K562 (cell line): ENCODE results near the gene COX20. TPM values are rescaled to one million over a fixed set of nuclear protein-coding genes. Genes with fewer than 3 reads are reported as not detected.

ENCODE experiments used
- ARID3A ChIP-seq: IDR thresholded peaks from 2 replicates; pipeline ENCODE4 v1.6.1; 2012; ENCODE audit warnings: low read depth, low read length, improper control_type of control experiment, borderline replicate concordance
- BHLHE40 ChIP-seq: IDR thresholded peaks from 2 replicates; pipeline ENCODE4 v1.6.1; 2011; ENCODE audit warnings: low read length, improper control_type of control experiment
- BRCA1 ChIP-seq, 2 experiments: fragments of 450-650 bp in 1 of 2; sonication (generic) in 1 of 2; formaldehyde crosslinking in 1 of 2; IDR thresholded peaks; 2 replicates each; pipeline versions ENCODE4 v1.5.0 to v1.6.1; 2017 to 2020; ENCODE audit warnings: mild to moderate bottlenecking in 1 of 2, missing genetic modification reagents in 1 of 2
- GABPA ChIP-seq: fragments of 200-800 bp; sonication (Bioruptor generic); conservative IDR thresholded peaks from 2 replicates; pipeline ENCODE4 v1.6.1; 2016; ENCODE audit warnings: low read depth, missing genetic modification characterization, missing compliant biosample characterization
- LARP7 ChIP-seq: fragments of 450-650 bp; IDR thresholded peaks from 2 replicates; pipeline ENCODE4 v1.6.1; 2016
- PHB2 ChIP-seq: fragments of 450-650 bp; IDR thresholded peaks from 2 replicates; pipeline ENCODE4 v1.6.1; 2017; ENCODE audit warnings: low read depth
- ZBTB7A ChIP-seq: IDR thresholded peaks from 2 replicates; pipeline ENCODE4 v1.6.1; 2011; ENCODE audit warnings: low read depth, mild to moderate bottlenecking, low read length, moderate library complexity, borderline replicate concordance; ENCODE audit not compliant: control insufficient read depth
- ZBTB9 ChIP-seq: fragments of 450-650 bp; formaldehyde crosslinking; IDR thresholded peaks from 2 replicates; pipeline ENCODE4 v1.4.0; 2020; ENCODE audit warnings: mild to moderate bottlenecking, moderate library complexity
- ZFP1 ChIP-seq: fragments of 450-650 bp; formaldehyde crosslinking; IDR thresholded peaks from 2 replicates; pipeline ENCODE4 v1.4.0; 2020; ENCODE audit warnings: mild to moderate bottlenecking, mixed read lengths
- ZNF133 ChIP-seq: fragments of 250-450 bp; sonication (Bioruptor Pico); IDR thresholded peaks from 2 replicates; pipeline ENCODE4 v1.4.0; 2020; ENCODE audit warnings: mild to moderate bottlenecking
- ZNF354B ChIP-seq: fragments of 250-450 bp; sonication (Bioruptor Pico); IDR thresholded peaks from 2 replicates; pipeline ENCODE4 v1.4.0; 2020
- ZNF384 ChIP-seq: IDR thresholded peaks from 2 replicates; pipeline ENCODE4 v1.6.1; 2012; ENCODE audit warnings: low read depth, low read length, improper control_type of control experiment
- ZNF766 ChIP-seq: fragments of 200-800 bp; sonication (Bioruptor generic); conservative IDR thresholded peaks from 2 replicates; pipeline ENCODE4 v1.6.1; 2016; ENCODE audit warnings: missing genetic modification characterization, missing compliant biosample characterization
- polyA plus RNA-seq, 8 experiments: library from polyadenylated mRNA; depleted of rRNA in 4 of 8; stranded (reverse) in 5 of 8; unstranded in 3 of 8; fragments of >200 nt; fragmentation: Nextera tagmentation in 2 of 8; fragmentation: Illumina TruSeq in 1 of 8; extraction: Ambion mirVana in 2 of 8; extraction: Trizol in 1 of 8; gene quantifications; 2 replicates each; pipeline versions ENCODE4 v1.2.1 to v1.2.3, GENCODE V29; 2011 to 2014; ENCODE audit warnings: inconsistent platforms in 1 of 8, missing spikeins in 1 of 8
- total RNA-seq, 7 experiments: library from RNA; depleted of rRNA in 6 of 7; stranded (reverse); fragments of >200 nt in 6 of 7; fragmentation: Illumina TruSeq in 2 of 7; extraction: Trizol in 2 of 7; gene quantifications; 2 replicates each; pipeline versions ENCODE4 v1.2.1 to v1.2.3, GENCODE V29; 2011 to 2021; ENCODE audit warnings: low replicate concordance in 1 of 7
- TF ChIP-seq, protein P1 (sequence below): fragments of 450-650 bp; IDR thresholded peaks from 2 replicates; pipeline ENCODE4 v1.6.1; 2016; ENCODE audit warnings: borderline replicate concordance
- TF ChIP-seq, protein P2 (sequence below): fragments of 250-450 bp; sonication (Bioruptor Pico); IDR thresholded peaks from 2 replicates; pipeline ENCODE4 v1.4.0; 2020; ENCODE audit warnings: mild to moderate bottlenecking, moderate library complexity

Gene COX20
- total and polyA plus RNA-seq, 9 of the 15 experiments (the other 6 are each of a cell fraction or from before 2014, with no cell fraction given): 41.5 to 192 (median 84.3) TPM

DNA sequence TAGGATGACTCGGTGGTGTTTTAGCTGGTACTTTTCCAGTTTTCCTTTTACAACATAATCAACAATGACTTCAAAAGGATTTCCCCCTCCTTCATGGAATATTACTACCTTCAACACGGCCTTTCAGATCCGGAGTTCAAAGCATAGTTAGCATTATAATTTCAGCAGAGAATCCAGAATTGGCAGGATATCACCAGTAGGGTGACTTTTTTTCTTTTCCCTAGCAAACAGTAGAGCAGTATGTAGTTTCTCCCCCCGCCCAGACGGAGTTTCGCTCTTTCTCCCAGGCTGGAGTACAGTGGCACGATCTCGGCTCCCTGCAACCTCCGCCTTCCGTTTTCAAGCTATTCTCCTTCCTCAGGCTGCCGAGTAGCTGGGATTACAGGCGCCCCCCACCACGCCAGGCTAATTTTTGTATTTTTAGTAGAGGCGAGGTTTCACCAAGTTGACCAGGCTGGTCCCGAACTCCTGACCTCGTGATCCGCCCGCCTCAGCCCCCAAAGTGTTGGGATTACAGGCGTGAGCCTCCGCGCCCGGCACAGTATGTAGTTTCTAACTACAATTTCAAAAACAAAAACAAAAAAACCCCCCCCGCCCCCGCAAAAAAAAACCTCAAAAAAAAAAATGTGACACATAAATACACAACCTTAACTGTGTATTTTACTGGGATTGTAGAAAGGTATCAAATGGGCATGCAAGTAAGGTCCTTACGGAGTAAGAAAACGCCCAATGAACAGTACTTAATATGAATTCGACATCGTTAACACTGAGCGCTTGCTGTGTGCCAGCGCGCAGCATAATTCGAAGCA, 1.5 kb upstream of the COX20 start (continued):
- peak; percentile 14; the same call in 1 of the 2 replicates for TF ChIP-seq ARID3A
- peak; percentile 29; the same call in 1 of the 2 replicates for TF ChIP-seq BHLHE40
- TF ChIP-seq ZNF384: peak; percentile 79
- TF ChIP-seq PHB2: peak; percentile 51; the same call in 1 of the 2 replicates
- TF ChIP-seq, protein P1, sequence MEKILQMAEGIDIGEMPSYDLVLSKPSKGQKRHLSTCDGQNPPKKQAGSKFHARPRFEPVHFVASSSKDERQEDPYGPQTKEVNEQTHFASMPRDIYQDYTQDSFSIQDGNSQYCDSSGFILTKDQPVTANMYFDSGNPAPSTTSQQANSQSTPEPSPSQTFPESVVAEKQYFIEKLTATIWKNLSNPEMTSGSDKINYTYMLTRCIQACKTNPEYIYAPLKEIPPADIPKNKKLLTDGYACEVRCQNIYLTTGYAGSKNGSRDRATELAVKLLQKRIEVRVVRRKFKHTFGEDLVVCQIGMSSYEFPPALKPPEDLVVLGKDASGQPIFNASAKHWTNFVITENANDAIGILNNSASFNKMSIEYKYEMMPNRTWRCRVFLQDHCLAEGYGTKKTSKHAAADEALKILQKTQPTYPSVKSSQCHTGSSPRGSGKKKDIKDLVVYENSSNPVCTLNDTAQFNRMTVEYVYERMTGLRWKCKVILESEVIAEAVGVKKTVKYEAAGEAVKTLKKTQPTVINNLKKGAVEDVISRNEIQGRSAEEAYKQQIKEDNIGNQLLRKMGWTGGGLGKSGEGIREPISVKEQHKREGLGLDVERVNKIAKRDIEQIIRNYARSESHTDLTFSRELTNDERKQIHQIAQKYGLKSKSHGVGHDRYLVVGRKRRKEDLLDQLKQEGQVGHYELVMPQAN: peak; percentile 27; the same call in 1 of the 2 replicates
- TF ChIP-seq GABPA (tag): peak; percentile 5; the same call in 1 of the 2 replicates
- no peak for TF ChIP-seq BRCA1 (IDR thresholded peaks at IDR 0.05)
- TF ChIP-seq BRCA1 (CRISPR knock-in tag; IDR thresholded peaks at IDR 0.05): no peak
- TF ChIP-seq LARP7: peak; percentile 61; the same call in 1 of the 2 replicates
- TF ChIP-seq ZNF133: no peak
- TF ChIP-seq ZFP1 (CRISPR knock-in tag): 0 out of 2 replicates have a peak, but pooled peaks have one; percentile 35
- no peak for TF ChIP-seq ZBTB7A
- TF ChIP-seq ZNF766 (CRISPR knock-in tag): peak; percentile 75; the same call in 1 of the 2 replicates
- 0 out of 2 replicates have a peak, but pooled peaks have one; percentile 13 for TF ChIP-seq ZNF354B (CRISPR knock-in tag)
- TF ChIP-seq, protein P2, sequence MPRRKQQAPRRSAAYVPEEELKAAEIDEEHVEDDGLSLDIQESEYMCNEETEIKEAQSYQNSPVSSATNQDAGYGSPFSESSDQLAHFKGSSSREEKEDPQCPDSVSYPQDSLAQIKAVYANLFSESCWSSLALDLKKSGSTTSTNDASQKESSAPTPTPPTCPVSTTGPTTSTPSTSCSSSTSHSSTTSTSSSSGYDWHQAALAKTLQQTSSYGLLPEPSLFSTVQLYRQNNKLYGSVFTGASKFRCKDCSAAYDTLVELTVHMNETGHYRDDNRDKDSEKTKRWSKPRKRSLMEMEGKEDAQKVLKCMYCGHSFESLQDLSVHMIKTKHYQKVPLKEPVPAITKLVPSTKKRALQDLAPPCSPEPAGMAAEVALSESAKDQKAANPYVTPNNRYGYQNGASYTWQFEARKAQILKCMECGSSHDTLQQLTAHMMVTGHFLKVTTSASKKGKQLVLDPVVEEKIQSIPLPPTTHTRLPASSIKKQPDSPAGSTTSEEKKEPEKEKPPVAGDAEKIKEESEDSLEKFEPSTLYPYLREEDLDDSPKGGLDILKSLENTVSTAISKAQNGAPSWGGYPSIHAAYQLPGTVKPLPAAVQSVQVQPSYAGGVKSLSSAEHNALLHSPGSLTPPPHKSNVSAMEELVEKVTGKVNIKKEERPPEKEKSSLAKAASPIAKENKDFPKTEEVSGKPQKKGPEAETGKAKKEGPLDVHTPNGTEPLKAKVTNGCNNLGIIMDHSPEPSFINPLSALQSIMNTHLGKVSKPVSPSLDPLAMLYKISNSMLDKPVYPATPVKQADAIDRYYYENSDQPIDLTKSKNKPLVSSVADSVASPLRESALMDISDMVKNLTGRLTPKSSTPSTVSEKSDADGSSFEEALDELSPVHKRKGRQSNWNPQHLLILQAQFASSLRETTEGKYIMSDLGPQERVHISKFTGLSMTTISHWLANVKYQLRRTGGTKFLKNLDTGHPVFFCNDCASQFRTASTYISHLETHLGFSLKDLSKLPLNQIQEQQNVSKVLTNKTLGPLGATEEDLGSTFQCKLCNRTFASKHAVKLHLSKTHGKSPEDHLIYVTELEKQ (CRISPR knock-in tag): 0 out of 2 replicates have a peak, but pooled peaks have one; percentile 25
- TF ChIP-seq ZBTB9 (CRISPR knock-in tag): 0 out of 2 replicates have a peak, but pooled peaks have one; percentile 10
